ENCODE data around the gene TDG. TPM values are rescaled to one million over a fixed set of nuclear protein-coding genes. Genes with fewer than 3 reads are reported as not detected.
"Not testable (repeated sequence)": the region's sequence is repeated elsewhere in the genome, so short reads cannot be mapped to it uniquely, and the experiment has no call there.

TDG gene
- polyA plus RNA-seq, 2 of the 4 experiments (the other 2 are of a cell fraction) = 28.7 to 65.4 TPM

GRCh38 chr12:104012331-104012730 lies 46.7 kb downstream of the TDG start (continued):
- no peak for TF ChIP-seq ZNF302 (CRISPR knock-in tag; IDR thresholded peaks at IDR 0.05)
- TF ChIP-seq BHLHE40 (IDR thresholded peaks at IDR 0.05; ENCODE audit: low read depth, low read length) = no peak
- no peak for TF ChIP-seq CBX8 (IDR thresholded peaks at IDR 0.05)
- TF ChIP-seq TP53 (CRISPR knock-in tag; IDR thresholded peaks at IDR 0.05) = no peak

DNA sequence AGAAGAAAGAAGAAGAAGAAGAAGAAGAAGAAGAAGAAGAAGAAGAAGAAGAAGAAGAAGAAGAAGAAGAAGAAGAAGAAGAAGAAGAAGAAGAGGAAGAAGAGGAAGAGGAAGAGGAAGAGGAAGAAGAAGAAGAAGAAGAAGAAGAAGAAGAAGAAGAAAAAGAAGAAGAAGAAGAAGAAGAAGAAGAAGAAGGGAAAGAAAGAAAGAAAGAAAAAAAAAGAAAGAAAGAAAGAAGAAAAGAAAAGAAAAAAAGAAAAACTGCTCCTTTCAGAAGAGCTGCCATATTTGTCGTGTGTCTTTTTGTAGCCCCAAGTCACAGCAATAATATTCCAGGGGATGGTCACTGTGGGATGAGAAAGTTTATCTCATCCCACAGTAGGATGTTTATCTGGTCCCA lies 56.2 kb downstream of the TDG start:
- ATAC-seq; H3K27ac ChIP-seq; H3K4me1 ChIP-seq; FAIRE-seq; DNase-seq (ENCODE audit: low read depth in 1 of 2, low spot score in 1 of 2); H3K4me3 ChIP-seq; POLR2A ChIA-PET; H3K4me2 ChIP-seq: not testable (repeated sequence)
- peaks cover 13% of the 10 kb centered on the region for H3K9me3 ChIP-seq
- 14% methylated on average over 1 of the region's 1 CpG for WGBS (ENCODE audit: missing lambda C conversion rate)
- CTCF ChIA-PET = interaction anchor here (2.0 to 2.1 kb wide), 2 partner anchors 9 to 14 kb away, joined by 5 read pairs; no protein-coding TSS in a partner anchor

GRCh38 chr12:104022786-104023185 lies 57.1 kb downstream of the TDG start:
- CTCF ChIA-PET = interaction anchor here (0.6 to 2.1 kb wide), 3 partner anchors 10 to 36 kb away, joined by 5 read pairs; no protein-coding TSS in a partner anchor
- 5% methylated on average over 3 of the region's 3 CpGs for WGBS (ENCODE audit: missing lambda C conversion rate)

DNA sequence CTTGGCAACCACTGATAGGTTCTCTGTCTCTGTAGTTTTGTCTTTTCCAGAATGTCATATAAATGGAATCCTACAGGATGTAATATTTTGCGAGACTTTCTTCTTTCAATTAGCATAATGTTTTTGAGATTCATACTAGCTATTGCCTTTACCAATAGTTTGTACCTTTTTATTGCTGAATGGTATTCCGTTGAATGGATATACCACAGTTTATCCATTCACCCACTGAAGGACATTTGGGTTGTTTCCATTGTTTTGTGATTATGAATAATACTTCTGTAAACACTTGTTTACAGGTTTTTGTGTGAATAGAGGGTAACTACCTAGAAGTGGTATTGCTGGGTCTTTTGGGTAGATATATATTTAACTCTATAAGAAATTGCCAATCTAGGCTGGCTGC lies 58.0 kb downstream of the TDG start:
- TF ChIP-seq SMC3 (IDR thresholded peaks at IDR 0.05) (no peak), CBX2 (IDR thresholded peaks at IDR 0.05; ENCODE audit: borderline replicate concordance, low read depth) (no peak), PBX3 (IDR thresholded peaks at IDR 0.05) (no peak), RCOR1 (IDR thresholded peaks at IDR 0.05; ENCODE audit: low read depth, low read length) (no peak), FOXS1 (CRISPR knock-in tag; IDR thresholded peaks at IDR 0.05) (no peak), BCL3 (IDR thresholded peaks at IDR 0.05) (no peak), POLR2A (IDR thresholded peaks at IDR 0.05; ENCODE audit: low read length) (no peak), GATA3 (IDR thresholded peaks at IDR 0.05; ENCODE audit: borderline replicate concordance) (no peak), PHF8 (IDR thresholded peaks at IDR 0.05; ENCODE audit: borderline replicate concordance, low read depth) (no peak), MAZ (IDR thresholded peaks at IDR 0.05; ENCODE audit: borderline replicate concordance, low read depth, low read length) (no peak)
- TF ChIP-seq, protein P1, sequence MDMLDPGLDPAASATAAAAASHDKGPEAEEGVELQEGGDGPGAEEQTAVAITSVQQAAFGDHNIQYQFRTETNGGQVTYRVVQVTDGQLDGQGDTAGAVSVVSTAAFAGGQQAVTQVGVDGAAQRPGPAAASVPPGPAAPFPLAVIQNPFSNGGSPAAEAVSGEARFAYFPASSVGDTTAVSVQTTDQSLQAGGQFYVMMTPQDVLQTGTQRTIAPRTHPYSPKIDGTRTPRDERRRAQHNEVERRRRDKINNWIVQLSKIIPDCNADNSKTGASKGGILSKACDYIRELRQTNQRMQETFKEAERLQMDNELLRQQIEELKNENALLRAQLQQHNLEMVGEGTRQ (IDR thresholded peaks at IDR 0.05) = no peak
- ChIA-PET POLR2A (no interaction called here), CTCF (no interaction called here)
- Histone ChIP-seq H3K4me1 (no peaks in the 10 kb centered on the region), H3K9me3 (peaks cover 13% of the 10 kb centered on the region), H3K4me3 (no peak overlapping the region), H3K27ac (no peak overlapping the region), H3K4me2 (no peak overlapping the region)
- 49% methylated on average over 2 of the region's 2 CpGs for WGBS (ENCODE audit: missing lambda C conversion rate)
- ATAC-seq (no peak), FAIRE-seq (no peak), DNase-seq (ENCODE audit: low read depth in 1 of 2, low spot score in 1 of 2) (no peak)

More at GRCh38 chr12:104022786-104023185, 57.1 kb downstream of the TDG start:
- FAIRE-seq (no peak), DNase-seq (ENCODE audit: low read depth in 1 of 2, low spot score in 1 of 2) (no peak), ATAC-seq (no peak)
- no peaks in the 10 kb centered on the region for H3K4me1 ChIP-seq
- POLR2A ChIA-PET = no interaction called here
- H3K27ac ChIP-seq = no peak overlapping the region
- H3K4me2 ChIP-seq = no peak overlapping the region
- no peak overlapping the region for H3K4me3 ChIP-seq
- H3K9me3 ChIP-seq = peaks cover 13% of the 10 kb centered on the region
- no peak for TF ChIP-seq RFX5 (IDR thresholded peaks at IDR 0.05)
- no peak for TF ChIP-seq KDM5A (IDR thresholded peaks at IDR 0.05)
- no peak for TF ChIP-seq MAX (IDR thresholded peaks at IDR 0.05)
- TF ChIP-seq, protein P2, sequence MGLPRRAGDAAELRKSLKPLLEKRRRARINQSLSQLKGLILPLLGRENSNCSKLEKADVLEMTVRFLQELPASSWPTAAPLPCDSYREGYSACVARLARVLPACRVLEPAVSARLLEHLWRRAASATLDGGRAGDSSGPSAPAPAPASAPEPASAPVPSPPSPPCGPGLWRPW (IDR thresholded peaks at IDR 0.05) = no peak
- TF ChIP-seq FOSL2 (IDR thresholded peaks at IDR 0.05) = no peak
- TF ChIP-seq FOSL2 (CRISPR knock-in tag; IDR thresholded peaks at IDR 0.05) = no peak
- no peak for TF ChIP-seq HOXB13 (CRISPR knock-in tag; IDR thresholded peaks at IDR 0.05; ENCODE audit: low read depth)
- TF ChIP-seq, protein P3, sequence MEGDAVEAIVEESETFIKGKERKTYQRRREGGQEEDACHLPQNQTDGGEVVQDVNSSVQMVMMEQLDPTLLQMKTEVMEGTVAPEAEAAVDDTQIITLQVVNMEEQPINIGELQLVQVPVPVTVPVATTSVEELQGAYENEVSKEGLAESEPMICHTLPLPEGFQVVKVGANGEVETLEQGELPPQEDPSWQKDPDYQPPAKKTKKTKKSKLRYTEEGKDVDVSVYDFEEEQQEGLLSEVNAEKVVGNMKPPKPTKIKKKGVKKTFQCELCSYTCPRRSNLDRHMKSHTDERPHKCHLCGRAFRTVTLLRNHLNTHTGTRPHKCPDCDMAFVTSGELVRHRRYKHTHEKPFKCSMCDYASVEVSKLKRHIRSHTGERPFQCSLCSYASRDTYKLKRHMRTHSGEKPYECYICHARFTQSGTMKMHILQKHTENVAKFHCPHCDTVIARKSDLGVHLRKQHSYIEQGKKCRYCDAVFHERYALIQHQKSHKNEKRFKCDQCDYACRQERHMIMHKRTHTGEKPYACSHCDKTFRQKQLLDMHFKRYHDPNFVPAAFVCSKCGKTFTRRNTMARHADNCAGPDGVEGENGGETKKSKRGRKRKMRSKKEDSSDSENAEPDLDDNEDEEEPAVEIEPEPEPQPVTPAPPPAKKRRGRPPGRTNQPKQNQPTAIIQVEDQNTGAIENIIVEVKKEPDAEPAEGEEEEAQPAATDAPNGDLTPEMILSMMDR (IDR thresholded peaks at IDR 0.05) = no peak
- TF ChIP-seq RARB (CRISPR knock-in tag; IDR thresholded peaks at IDR 0.05) = no peak
- no peak for TF ChIP-seq JUN (IDR thresholded peaks at IDR 0.05)
- TF ChIP-seq MYC (IDR thresholded peaks at IDR 0.05; ENCODE audit: borderline replicate concordance, low read length) = no peak

All from A549 (cell line).